GM18498 (cell line): ENCODE results near the gene OMP.

Experiments used
- ATAC-seq: cut with Tn5 transposase; IDR thresholded peaks from one replicate; pipeline ENCODE4 v1.9.1; 2021; ENCODE audit warnings: mild to moderate bottlenecking, moderate library complexity; ENCODE audit not compliant: unreplicated experiment

The OMP gene

GRCh38 chr11:77101043-77101537 lies 1.6 kb upstream of the OMP start:
- ATAC-seq: no peak

- ATAC-seq: no peak
These were observed 679 bp downstream of the OMP start for GRCh38 chr11:77103319-77103718.

- ATAC-seq: no peak
These were observed 2.1 kb downstream of the OMP start for GRCh38 chr11:77104727-77105126.

- no peak for ATAC-seq
These were observed 3.7 kb downstream of the OMP start for GRCh38 chr11:77106321-77106720.

GRCh38 chr11:77106759-77107158 lies 4.1 kb downstream of the OMP start:
- no peak for ATAC-seq

GRCh38 chr11:77107950-77108349 lies 5.3 kb downstream of the OMP start:
- no peak for ATAC-seq

GRCh38 chr11:77108436-77108835 lies 5.8 kb downstream of the OMP start:
- ATAC-seq: no peak

GRCh38 chr11:77109236-77110019 lies 6.8 kb downstream of the OMP start:
- no peak for ATAC-seq

GRCh38 chr11:77110836-77111235 lies 8.2 kb downstream of the OMP start:
- ATAC-seq: no peak

- ATAC-seq: no peak
These were observed 8.6 kb downstream of the OMP start for GRCh38 chr11:77111277-77111676.

- ATAC-seq: no peak
These were observed 9.3 kb downstream of the OMP start for GRCh38 chr11:77111946-77112345.

GRCh38 chr11:77112641-77113381 lies 10.2 kb downstream of the OMP start:
- ATAC-seq: no peak

- no peak for ATAC-seq
These were observed 10.9 kb downstream of the OMP start for GRCh38 chr11:77113382-77114088.

GRCh38 chr11:77114089-77114463 lies 11.4 kb downstream of the OMP start:
- ATAC-seq: no peak

GRCh38 chr11:77115181-77115611 lies 12.6 kb downstream of the OMP start:
- ATAC-seq: no peak

GRCh38 chr11:77115956-77116355 lies 13.3 kb downstream of the OMP start:
- no peak for ATAC-seq

- ATAC-seq: no peak
These were observed 14.9 kb downstream of the OMP start for GRCh38 chr11:77117492-77117891.

GRCh38 chr11:77118086-77118485 lies 15.4 kb downstream of the OMP start:
- ATAC-seq: no peak

- no peak for ATAC-seq
These were observed 16.3 kb downstream of the OMP start for GRCh38 chr11:77118971-77119370.

- no peak for ATAC-seq
These were observed 16.9 kb downstream of the OMP start for GRCh38 chr11:77119531-77119936.

GRCh38 chr11:77120571-77120970 lies 17.9 kb downstream of the OMP start:
- ATAC-seq: no peak
